Activated CD4-positive, alpha-beta T cell treated with anti-CD3 and anti-CD28 coated beads, Interleukin-2, amount 50 U/mL, for 4 hours (primary cell): Measurements from ENCODE around the gene ATP9B.
"Not testable (repeated sequence)": the region's sequence is repeated elsewhere in the genome, so short reads cannot be mapped to it uniquely, and the experiment has no call there.

Experiments
- DNase-seq, 2 experiments: peaks; one replicate each; pipeline ENCODE4 v3.0.0-alpha.2; 2020

ATP9B gene

DNA sequence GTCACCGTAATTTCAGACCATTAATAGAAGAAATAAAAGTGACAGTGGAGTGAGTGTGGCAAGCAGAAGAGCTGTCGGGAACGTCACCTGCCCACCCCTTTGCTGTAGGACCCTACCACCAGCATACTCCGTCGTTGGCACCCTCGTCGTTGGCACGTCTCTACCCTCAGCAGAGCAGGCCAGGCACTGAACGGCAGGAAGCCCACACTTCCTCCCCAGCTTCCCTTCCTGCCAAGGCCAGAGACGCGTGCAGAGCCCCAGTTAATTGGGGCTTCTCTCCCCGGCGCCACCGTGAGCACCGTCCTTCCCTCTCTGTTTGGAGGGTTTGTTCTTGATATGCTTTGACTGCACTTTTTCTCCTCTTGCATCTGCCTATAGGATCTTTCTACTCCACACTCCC is 299.5 kb downstream of the ATP9B start:
- DNase-seq: no peak

DNA sequence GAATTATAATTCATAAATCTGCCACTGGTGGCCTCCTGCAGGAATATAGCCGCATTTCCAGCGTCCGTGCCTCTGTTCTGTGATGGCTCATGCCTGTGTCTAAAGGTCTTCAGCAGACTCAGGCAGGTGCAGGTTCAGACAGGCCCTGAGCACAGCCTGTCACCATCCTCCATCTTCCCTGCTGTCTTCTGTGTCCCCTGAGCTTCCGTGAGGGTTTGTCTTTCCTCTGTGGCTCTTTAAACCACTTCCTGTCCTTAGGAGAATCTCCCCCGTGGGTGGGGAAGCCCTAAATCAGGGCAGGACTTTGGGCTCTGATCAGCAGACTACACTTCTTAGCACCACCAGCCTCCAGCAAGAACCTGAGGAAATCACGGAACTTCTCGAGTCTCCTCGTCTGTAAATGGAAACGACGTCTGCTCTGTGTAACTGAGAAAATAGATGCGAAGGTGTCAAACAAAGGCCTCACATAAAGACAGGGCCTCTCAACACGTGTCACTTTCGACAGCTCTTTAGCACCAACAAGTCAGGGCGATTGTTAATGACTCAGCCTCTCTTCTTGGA is 302.4 kb downstream of the ATP9B start:
- DNase-seq: no peak

DNA sequence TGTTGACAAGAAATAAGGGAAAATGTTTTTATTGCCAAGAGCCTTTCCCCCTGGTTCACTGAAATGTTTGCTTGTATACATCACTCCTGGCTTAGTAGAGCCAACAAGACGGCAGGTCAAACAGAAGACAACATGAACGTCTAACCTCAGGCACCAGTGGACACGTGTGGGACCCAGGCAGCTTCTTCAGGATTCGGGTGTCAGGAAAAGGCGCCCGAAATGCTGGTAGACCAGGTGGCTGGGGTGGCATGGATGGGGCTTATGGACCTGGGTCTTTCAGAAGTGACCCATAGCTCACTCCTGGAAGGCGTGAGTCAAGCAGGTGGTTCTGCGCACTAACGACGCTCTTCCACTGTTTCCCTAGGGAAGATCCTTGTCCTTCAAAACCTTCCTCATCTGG is 303.3 kb downstream of the ATP9B start:
- DNase-seq: no peak

DNA sequence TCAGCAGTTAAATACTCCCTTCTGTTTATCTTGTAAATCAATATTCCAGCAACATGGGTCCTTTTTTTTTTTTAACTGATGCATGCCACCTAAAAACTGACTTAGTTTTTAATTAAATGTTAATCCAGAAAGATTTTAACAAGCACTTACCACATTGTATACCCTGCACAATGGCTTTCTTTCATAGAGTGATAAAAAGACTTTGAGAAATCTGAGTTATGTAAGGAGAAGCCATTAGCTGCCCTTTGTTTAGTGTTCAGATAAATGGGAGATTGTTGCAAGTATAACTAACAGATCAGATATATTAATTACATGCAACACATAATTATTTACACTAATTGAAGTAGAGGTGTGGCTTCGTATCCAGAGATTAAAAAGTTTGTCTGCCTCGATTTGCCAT is 303.8 kb downstream of the ATP9B start:
- DNase-seq: no peak

DNA sequence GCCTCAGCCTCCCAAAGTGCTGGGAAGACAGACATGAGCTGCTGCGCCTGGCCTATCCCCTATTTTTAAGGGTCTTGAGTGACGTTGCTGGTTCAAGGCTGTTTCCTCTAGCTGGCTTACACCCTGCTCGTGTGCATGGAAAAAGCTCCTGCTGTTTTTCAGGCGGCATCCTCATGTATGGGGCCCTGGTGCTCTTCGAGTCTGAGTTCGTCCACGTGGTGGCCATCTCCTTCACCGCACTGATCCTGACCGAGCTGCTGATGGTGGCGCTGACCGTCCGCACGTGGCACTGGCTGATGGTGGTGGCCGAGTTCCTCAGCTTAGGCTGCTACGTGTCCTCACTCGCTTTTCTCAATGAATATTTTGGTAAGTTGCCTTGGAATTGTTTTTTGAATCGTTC is 304.5 kb downstream of the ATP9B start:
- no peak for DNase-seq

DNA sequence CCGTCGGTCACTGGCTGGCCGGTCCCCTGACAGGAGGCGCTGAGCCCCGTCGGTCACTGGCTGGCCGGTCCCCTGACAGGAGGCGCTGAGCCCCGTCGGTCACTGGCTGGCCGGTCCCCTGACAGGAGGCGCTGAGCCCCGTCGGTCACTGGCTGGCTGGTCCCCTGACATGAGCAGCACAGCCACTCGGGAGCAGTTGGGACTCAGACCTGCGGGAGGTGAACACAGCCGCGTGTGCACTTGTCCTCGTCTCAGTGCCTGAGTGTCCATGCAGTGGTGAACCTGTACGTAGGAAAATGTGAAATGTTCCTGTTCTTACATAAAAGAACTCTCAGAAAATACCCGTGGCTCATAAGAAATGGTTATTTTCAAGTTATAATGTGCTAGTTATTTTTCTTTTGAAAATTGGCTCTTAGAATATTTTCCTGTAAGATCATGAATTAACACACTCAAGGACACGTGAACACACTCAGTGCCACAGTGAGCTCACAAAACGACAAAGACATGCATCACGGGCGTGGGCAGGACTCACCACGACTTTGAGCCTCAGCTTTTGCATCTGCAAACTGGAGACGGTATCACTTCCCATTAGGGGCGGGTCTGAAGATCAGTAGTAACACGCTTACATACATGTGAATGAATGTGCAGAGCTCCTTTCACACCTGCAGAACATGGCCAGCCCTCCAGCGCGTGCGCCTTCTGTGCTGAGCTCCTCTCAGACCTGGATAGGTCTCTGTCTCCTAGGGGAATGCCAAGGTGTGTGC is 305.4 kb downstream of the ATP9B start:
- DNase-seq: no peak

DNA sequence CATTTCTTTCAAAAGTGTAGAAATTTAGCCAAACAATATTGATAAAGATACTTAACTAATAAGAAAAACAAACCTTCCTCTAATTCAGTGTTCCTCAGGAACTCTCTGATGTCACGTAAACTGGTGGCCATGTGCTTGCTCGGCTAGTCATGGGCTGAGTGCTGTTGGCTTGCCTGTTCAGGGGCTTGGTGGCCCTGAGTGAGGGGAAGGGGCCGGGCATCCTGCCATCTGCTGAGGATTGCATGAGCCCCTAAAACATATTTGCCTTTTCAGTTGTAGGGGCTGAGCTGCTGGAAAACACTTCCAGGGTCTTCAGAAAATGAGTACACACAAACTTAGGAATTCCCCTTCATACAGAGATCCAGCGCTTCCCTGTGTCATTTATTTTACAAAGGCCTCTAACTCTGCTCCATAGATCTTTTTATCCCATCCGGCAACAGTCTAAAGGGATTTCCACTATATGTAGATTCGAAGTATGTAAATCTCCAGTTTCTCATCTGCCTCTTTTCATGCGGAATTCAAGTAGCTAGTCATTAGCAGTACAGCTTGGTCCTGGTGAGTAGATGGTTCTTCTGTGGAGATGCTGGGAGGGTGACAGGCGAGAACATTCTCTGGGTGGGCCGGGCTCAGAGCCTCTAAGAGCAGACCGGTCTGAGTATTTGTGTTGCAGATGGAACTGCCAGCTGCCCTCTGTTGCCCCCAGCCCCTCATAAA is 306.4 kb downstream of the ATP9B start:
- DNase-seq: no peak

DNA sequence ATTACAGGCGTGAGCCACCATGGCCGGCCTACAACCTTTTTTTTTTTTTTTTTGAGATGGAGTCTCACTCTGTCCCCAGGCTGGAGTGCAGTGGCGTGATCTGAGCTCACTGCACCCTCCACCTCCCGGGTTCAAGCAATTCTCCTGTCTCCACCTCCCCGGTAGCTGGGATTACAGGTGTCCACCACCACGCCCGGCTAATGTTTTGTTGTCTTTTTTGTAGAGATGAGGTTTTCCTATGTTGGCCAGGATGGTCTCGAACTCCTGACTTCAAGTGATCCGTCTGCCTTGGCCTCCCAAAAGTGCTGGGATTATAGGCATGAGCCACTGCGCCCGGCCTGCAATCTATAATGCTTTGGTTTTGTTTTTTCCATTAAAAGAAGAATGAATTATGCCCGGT is 307.5 kb downstream of the ATP9B start:
- not testable (repeated sequence) for DNase-seq

DNA sequence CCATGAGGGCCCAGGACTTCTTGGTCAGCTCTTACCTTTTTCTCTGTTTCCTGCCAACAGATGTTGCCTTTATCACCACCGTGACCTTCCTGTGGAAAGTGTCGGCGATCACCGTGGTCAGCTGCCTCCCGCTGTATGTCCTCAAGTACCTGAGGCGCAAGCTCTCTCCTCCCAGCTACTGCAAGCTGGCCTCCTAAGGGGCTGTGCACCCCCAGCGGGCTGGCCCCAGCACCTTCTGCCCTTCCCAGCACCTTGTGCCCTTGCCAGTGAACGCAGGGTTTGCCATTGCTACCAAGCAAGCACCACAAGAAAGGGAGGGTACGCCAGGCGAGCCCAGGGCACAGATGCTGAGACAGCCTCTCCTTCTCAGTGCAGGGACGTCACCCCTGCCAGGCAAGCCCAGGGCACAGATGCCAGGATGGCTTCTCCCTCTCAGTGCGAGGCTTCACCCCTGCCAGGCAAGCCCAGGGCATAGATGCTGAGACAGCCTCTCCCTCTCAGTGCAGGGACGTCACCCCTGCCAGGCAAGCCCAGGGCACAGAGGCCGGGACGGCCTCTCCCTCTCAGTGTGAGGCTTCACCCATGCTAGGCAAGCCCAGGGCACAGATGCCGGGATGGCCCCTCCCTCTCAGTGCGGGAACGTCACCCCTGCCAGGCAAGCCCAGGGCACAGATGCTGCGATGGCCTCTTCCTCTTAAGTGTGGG is 308.1 kb downstream of the ATP9B start:
- no peak for DNase-seq

DNA sequence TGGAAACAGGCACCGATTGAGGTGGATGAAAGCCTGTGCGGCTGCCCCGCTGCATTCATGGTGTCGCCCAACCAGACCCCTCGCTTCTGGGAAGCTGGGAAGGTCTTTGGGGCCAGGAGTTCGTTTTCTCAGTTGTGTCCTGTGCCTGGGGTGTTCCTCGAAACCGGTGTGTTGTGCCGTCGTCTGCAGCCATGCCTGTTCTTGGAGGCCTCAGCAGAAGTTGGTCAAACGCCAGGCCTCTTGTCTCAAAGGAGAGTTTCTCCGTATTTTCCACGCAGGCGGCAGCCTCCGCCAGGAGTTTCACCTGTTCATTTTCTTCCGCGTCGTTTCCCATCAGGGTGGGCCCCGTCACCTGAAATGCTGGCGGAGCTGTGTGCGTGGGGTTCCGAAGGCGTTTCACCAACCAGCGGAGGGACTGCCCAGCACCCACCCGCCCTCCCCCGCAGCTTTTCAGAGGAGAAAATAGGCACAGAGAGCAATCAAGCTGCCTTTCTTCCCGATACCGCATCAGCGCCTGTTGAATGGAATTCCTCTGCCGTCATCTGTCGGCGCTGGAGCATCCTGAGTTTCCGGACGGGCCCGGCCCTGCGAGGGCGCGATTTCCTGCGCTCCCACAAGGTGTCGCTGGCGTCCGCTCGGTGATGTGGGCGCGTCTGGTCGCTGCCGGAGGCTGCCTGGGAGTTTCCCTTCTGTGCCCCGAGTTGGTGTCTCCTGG is 309.5 kb downstream of the ATP9B start:
- DNase-seq: peak; percentile 81

DNA sequence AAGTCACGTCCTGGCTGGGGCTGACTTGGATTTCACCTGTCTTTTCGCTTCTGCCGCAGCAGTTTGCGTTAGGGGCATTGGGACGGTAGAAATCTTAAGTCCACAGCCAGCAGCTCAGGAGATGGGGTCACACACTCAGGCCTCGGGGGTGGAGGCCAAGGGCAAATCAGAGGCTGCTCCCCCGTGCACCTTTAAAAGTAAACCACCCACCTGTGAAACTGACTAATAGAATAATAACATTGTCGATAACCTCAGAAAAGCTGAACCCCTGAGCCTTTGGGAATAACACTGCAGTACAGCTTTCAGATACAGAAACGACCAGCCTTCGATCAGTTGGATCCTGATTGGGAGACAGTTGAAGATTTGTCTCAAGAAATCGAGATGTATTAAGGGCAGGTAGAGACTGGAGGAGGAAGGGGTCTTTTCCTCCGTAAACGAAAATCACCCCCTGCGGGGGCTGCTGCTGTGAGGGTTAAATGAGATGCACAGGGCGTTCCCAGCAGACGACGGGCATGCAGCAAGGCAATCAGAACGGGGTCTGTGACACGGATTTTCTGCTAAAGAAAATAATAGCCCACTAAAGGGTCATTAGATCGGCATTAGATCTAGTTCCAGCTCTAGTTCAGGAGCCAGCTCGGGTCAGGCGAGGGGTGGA is 310.2 kb downstream of the ATP9B start:
- DNase-seq: no peak

DNA sequence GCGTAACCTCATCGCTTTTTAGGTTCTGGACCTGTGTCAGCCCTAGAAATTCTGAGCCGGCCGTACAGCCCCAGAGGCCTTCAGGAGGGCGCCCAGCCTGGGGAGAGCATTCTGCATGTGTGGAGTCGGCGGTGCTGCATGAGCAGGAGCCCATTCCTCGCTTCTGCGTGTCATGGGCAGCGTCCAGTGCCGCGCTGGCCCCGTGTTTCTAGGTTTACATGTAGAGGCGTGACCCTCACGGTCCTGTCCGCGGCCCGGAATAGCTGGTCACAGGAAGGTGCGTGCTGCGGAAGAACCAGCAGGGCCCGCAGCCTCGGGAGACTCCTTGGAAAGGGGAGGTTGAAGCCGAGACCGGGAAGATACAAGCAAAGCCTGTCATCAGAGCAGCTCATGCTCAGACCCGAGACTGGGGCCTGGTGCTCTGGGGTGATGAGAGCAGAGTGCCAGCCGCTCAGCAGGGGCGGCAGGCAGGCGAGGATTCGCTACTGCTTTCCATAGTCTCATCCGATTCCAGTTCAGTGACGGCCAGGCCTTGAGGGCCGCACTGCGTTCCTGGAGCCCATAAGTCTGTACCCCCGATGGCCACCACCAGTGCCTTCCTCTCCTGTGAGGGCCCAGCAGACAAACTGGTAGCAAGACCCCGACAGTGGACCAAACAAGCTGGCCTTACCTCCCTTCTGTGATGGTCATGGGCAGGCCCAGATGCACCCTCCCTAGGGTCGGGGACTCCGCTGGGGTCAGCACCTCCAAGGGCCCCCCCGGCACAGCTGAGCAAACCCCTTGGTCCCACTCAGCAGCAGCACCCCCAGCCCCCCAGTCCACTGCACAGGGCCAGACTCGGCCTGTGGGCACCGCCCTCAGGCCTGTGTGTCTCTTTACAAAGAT is 311.0 kb downstream of the ATP9B start:
- no peak for DNase-seq

DNA sequence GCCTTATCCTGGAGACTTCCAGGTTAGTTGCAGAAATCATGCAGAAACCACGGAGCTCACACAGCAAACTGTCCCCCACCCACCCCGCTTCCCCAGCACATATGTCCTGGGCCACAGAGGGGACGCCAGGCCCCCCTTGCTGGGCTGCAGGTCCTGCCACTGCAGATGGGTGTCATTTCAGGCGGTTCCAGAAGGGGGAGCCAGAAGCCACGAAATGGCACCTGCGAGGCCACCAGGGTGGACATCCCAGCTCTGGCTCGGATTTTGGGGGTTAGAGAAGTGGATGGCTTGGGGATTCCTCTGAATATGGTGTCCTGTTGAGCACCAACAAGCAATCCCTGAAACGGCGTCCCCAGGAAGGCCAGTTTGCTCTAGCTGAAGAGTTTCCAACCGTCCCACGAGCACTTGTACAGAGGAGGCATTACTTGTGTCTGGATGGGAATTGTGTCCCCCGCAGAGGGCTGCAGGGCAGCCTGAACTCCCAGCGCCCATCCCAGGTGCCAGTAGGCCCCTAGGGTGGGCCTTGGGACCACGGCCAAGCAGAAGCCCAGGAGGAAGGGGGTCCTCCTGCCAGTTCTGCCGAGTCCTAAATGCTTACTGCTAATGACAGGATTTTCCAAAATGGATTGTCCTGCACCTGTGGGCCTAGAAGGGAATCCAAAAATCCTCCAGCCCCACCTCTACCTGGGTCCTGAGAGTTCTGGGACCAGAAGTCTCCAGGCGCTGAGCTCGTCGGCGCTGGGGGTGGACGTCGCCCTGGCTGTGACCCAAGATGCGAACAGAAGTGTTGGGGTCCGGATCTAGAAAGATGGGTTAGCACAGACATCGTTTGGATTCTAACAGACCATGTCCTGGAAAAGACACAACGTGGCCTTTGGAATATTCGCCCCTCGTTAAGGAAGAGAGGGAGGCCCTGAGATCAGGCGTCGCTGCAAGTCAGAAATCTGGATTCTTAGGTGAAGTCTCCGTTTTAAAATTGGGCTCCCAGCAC is 311.9 kb downstream of the ATP9B start:
- DNase-seq: peak; percentile 68 to 74

DNA sequence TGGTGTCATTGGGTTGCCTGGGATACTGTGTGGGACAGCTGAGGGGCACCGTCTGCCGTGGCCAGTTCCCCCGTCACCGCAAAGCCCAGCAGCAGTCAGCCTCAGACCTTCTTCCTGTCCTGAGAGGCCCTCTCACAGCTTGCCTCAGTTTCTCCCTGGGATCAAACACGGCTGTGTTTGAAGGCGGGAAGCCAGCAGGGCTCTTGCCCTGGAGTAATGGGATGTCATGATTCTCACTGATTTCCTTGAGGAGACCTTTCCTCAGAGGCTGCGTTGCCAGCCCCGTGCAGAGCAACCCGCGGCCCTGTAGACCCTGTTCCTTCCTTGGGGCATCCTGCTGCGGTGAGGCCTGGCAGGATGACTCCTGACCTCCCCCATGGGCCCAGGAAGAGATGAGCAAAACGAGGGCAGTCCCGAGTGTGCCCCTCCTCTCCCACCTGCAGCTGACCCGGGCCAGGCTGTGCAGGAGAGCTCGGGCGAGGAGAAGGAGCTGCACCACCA is 312.7 kb downstream of the ATP9B start:
- DNase-seq: no peak

DNA sequence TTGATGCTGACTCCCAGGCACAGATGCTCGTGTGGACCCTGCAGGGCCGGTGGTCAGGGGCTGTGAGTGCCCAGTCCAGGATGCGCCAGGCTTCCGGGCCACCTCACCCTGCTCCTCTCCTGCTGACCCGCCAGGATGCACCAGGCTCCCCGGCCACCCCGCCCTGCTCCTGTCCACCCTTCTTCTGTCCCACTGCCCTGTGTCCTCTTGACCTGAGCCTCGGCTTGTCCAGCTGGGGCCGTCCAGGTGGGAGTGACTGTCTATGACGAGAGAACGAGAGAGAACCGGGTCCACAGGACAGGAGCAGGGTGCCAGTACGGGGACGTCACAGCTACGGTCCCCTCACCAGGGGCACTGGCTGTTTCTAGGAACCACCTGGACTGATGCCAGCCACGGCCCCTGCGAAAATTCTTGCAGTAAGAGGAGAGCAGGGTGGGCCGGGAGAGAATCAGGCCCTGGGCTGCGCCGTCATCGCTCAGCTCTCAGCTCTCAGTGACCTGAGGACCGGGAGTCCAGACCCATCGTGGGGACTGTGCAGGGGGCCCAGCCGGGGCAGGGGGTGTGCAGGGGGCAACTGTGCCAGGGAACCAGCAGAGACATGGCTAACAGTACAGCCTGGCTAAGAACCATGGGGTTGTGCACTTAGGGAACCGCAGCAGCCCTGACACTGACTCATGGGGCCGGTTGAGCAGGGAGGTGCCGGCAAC is 313.6 kb downstream of the ATP9B start:
- DNase-seq: no peak

DNA sequence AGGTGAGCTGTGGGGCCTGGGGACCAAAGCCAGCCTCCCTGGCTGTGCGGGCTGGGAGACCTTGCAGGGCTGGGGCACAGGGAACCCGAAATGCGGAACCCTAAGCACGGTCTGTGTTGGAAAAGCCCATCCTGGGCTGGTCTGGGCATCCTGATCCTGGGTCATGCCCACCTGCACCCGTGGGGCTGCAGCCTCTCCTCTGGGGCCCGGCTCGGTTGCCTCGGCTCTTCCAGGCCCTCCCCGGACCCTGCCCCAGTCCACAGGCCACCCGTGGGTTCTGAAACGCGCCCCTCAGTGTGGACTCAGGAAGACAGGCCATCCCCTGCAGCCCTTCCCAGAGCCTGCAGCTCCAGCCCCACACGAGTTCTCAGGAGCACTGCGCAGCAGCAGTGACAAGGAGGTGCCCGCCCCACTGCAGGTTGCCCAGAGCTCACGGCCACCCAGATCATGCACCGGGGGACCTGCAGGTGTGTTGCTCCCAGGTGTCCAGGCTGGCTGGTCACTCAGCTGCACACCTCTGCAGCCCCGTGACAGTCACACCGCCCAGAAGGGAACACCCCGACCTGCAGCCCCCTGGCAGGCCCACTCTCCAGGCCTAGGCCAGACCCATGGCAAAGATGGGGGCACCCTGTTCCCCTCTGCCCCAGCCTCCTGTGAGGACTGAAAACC is 314.3 kb downstream of the ATP9B start:
- no peak for DNase-seq

DNA sequence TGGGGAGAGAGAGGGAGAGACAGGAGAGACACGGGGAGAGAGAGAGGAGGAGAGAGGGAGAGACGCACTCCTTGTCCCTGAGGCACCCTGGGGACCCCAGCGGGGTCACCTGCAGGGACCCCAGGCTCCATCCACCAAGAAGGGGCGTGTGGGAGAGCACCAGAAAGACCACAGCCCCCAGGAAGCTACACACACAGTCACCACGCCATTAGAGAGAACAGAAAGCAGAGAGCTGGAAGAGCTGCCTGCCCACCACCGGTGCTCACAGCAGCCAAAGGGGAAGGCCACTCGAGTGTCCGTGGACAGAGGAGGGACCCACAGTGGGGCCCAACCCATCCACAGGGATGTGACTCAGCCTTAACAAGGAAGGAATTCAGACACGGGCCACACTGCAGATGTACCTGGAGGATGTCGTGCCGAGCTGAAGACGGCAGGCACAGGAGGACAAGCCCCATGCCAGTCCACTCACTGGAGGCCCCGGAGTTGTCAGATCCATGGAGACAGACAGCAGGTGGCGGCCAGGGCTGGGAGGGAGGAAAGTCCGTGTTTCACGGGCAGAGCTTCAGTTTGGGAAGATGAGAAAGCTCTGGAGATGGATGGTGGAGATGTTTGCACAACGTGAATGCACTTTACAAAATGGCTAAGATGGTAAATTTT is 315.1 kb downstream of the ATP9B start:
- DNase-seq: no peak

DNA sequence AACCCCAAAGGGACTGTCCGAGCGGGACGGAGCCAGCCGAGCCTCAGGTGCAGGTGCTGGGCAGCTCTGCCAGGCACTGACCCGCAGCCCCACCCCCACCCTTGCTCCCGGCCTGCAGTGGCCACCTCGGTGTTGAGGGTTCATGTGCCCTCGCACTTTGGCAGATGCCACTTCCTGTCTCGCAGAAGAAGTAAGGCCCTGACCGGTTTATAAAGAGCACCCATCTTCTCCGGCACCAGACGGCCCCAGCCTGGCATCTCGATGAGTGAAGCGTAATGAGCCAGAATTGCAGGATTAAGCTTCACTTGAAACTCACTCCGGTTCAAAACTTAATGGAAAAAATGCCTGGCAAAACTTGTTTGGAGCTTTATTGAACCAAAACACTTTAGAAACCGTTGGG is 315.6 kb downstream of the ATP9B start:
- no peak for DNase-seq
